ENCODE measurements around the gene NFYB. TPM values are rescaled to one million over a fixed set of nuclear protein-coding genes. Genes with fewer than 3 reads are reported as not detected.
"Not testable (repeated sequence)": the region's sequence is repeated elsewhere in the genome, so short reads cannot be mapped to it uniquely, and the experiment has no call there.

Gene NFYB
- total RNA-seq, 3 donors from 2014 or later = 16.2 to 73.9 (median 18.9) TPM

- intact Hi-C loops (cut with DNase I, micrococcal nuclease) = no loop called here
- H3K9me3 ChIP-seq = no peaks in the 10 kb centered on the region
- no peak for TF ChIP-seq CTCF (IDR thresholded peaks at IDR 0.05)
- no peak for DNase-seq
- no peak for ATAC-seq
- no peak overlapping the region for H3K4me3 ChIP-seq
- H3K36me3 ChIP-seq (ENCODE audit: low read depth) = no peaks in the 10 kb centered on the region
- H3K4me1 ChIP-seq (ENCODE audit: low read depth) = no peaks in the 10 kb centered on the region
Observed at GRCh38 chr12:104175726-104176247, 37.8 kb upstream of the NFYB start.

- H3K4me3 ChIP-seq; H3K36me3 ChIP-seq (ENCODE audit: low read depth); ATAC-seq; H3K9me3 ChIP-seq; intact Hi-C loops (cut with DNase I, micrococcal nuclease); H3K4me1 ChIP-seq (ENCODE audit: low read depth); DNase-seq: not testable (repeated sequence)
Observed at GRCh38 chr12:104173804-104174203, 35.8 kb upstream of the NFYB start.

- no peaks in the 10 kb centered on the region for H3K9me3 ChIP-seq
- TF ChIP-seq CTCF (IDR thresholded peaks at IDR 0.05) = no peak
- no peak for ATAC-seq
- H3K36me3 ChIP-seq (ENCODE audit: low read depth) = no peaks in the 10 kb centered on the region
- no peak for DNase-seq
- intact Hi-C loops (cut with DNase I, micrococcal nuclease) = no loop called here
- H3K4me1 ChIP-seq (ENCODE audit: low read depth) = no peaks in the 10 kb centered on the region
- H3K4me3 ChIP-seq = no peak overlapping the region
Observed at GRCh38 chr12:104172570-104172947, 34.5 kb upstream of the NFYB start.

GRCh38 chr12:104171785-104172569, 34.0 kb upstream of the NFYB start:
- no peaks in the 10 kb centered on the region for H3K9me3 ChIP-seq
- TF ChIP-seq CTCF (IDR thresholded peaks at IDR 0.05) = no peak
- H3K4me1 ChIP-seq (ENCODE audit: low read depth) = no peaks in the 10 kb centered on the region
- no peaks in the 10 kb centered on the region for H3K36me3 ChIP-seq (ENCODE audit: low read depth)
- DNase-seq = no peak
- no peak overlapping the region for H3K4me3 ChIP-seq
- no peak for ATAC-seq
- intact Hi-C loops (cut with DNase I, micrococcal nuclease) = no loop called here

- H3K36me3 ChIP-seq (ENCODE audit: low read depth) = no peaks in the 10 kb centered on the region
- ATAC-seq (no peak), DNase-seq (no peak)
- H3K4me1 ChIP-seq (ENCODE audit: low read depth) = no peaks in the 10 kb centered on the region
- H3K4me3 ChIP-seq = no peak overlapping the region
- intact Hi-C loops (cut with DNase I, micrococcal nuclease) = no loop called here
- H3K9me3 ChIP-seq = no peaks in the 10 kb centered on the region
- TF ChIP-seq CTCF (IDR thresholded peaks at IDR 0.05) = no peak
Observed at GRCh38 chr12:104168596-104168995, 30.6 kb upstream of the NFYB start.

- Histone ChIP-seq H3K4me1 (ENCODE audit: low read depth) (no peaks in the 10 kb centered on the region), H3K4me3 (no peak overlapping the region), H3K9me3 (no peaks in the 10 kb centered on the region), H3K36me3 (ENCODE audit: low read depth) (no peaks in the 10 kb centered on the region)
- TF ChIP-seq CTCF (IDR thresholded peaks at IDR 0.05) = no peak
- intact Hi-C loops (cut with DNase I, micrococcal nuclease) = no loop called here
- ATAC-seq (no peak), DNase-seq (no peak)
Observed at GRCh38 chr12:104167519-104168458, 29.8 kb upstream of the NFYB start.
